Measurements from ENCODE around the gene OR3A3. TPM values are rescaled to one million over a fixed set of nuclear protein-coding genes. Genes with fewer than 3 reads are reported as not detected.
"Not testable (repeated sequence)": the region's sequence is repeated elsewhere in the genome, so short reads cannot be mapped to it uniquely, and the experiment has no call there.

OR3A3 gene
- total RNA-seq (2013; cell fraction: nucleolus; rRNA removed) = not detected in 2 replicates
- total RNA-seq (2014; rRNA removed) (not detected in 2 replicates), total RNA-seq (2014; rRNA removed; fragmentation: Illumina TruSeq; extraction: Trizol) (not detected in 2 replicates), total RNA-seq (2021) (not detected in 2 replicates), polyA plus RNA-seq (2011; rRNA removed) (not detected in 2 replicates), polyA plus RNA-seq (2014; fragmentation: Illumina TruSeq; extraction: Trizol) (0.07 TPM in 1 of 2 replicates, not detected in the other), polyA plus RNA-seq (2014; fragmentation: Nextera tagmentation; extraction: Ambion mirVana) (not detected), polyA plus RNA-seq (2014; rRNA removed) (not detected in 2 replicates), polyA plus RNA-seq (2016; fragmentation: Nextera tagmentation; extraction: Ambion mirVana) (not detected), polyA minus RNA-seq (2011; rRNA and poly(A)+ RNA removed) (not detected in 2 replicates), Bru-seq, nascent RNA (not detected), BruChase-seq, experiment 1, labeled RNA remaining after a 6-hour chase (not detected), BruChase-seq, experiment 2, labeled RNA remaining after a 2-hour chase (not detected)
- not detected for polyA plus RNA-seq (2011; ENCODE audit: low read depth)
- not detected in 2 replicates for polyA plus RNA-seq (2011; cell fraction: cytosol; rRNA removed)
- polyA plus RNA-seq (2011; cell fraction: nucleus; rRNA removed) = not detected in 2 replicates
- polyA plus RNA-seq (2012) = not detected in 2 replicates
- not detected in 2 replicates for polyA minus RNA-seq (2011; cell fraction: cytosol; rRNA and poly(A)+ RNA removed)
- not detected in 2 replicates for polyA minus RNA-seq (2011; cell fraction: nucleus; rRNA and poly(A)+ RNA removed)
- long read RNA-seq, experiment 1 = 0 reads
- long read RNA-seq, experiment 2 = 0 reads

GRCh38 chr17:3411070-3411469, at the start of gene OR3A3:
Gene OR3A3 (plus strand): TSS chr17:3411370.
- no TSS peak for BruUV-seq (replicated peaks)
- Histone ChIP-seq H3K9me3 (replicated peaks; ENCODE audit: control insufficient read depth, insufficient read depth, low read length) (no peaks in the 10 kb centered on the region), H2AFZ (ENCODE audit: control insufficient read depth, low read depth, low read length) (no peak within 1 kb of the TSS), H3K27me3 (replicated peaks in 1 of 2; ENCODE audit: control insufficient read depth in 2 of 2, insufficient read depth in 2 of 2, low read length in 1 of 2) (no peaks in the 10 kb centered on the region), H3K79me2 (ENCODE audit: control insufficient read depth, insufficient read depth, low read length) (no peaks in the 10 kb centered on the region), H3K27ac (ENCODE audit: control insufficient read depth, insufficient read depth) (no peak within 1 kb of the TSS), H3K4me1 (ENCODE audit: control insufficient read depth, insufficient read depth, low read length) (no peaks in the 10 kb centered on the region), H3K4me3 (no peak within 1 kb of the TSS), H3K9ac (ENCODE audit: control insufficient read depth, insufficient read depth, low read length) (no peak within 1 kb of the TSS), H3K36me3 (ENCODE audit: control insufficient read depth in 2 of 2, insufficient read depth in 2 of 2, low read length in 1 of 2) (no peaks in the 10 kb centered on the region), H3K4me2 (ENCODE audit: control insufficient read depth, insufficient read depth) (no peak within 1 kb of the TSS), H4K20me1 (ENCODE audit: control insufficient read depth, insufficient read depth) (no peaks in the 10 kb centered on the region)
- no peak for ATAC-seq
- 22% methylated on average over 3 of the region's 3 CpGs for WGBS (ENCODE audit: insufficient coverage, insufficient replicate concordance, low lambda C conversion rate, missing lambda C conversion rate)
- intact Hi-C loops (cut with micrococcal nuclease; ENCODE audit: unreplicated experiment) = no loop called here
- ChIA-PET POLR2A (no interaction called here), CTCF (no interaction called here), RAD21 (ENCODE audit: unreplicated experiment) (no interaction called here), SMC1A (ENCODE audit: uncharacterized antibody, unreplicated experiment) (no interaction called here)
- DNase-seq (ENCODE audit: low read depth, low spot score) = no peak
- FAIRE-seq = no peak
- in situ Hi-C loops (cut with MboI) = no loop called here
- TF ChIP-seq SREBF2 (IDR thresholded peaks at IDR 0.05; ENCODE audit: low read length) (no peak), NFYA (IDR thresholded peaks at IDR 0.05; ENCODE audit: borderline replicate concordance, low read depth, low read length) (no peak), TCF7 (IDR thresholded peaks at IDR 0.05; ENCODE audit: borderline replicate concordance) (no peak), E2F4 (IDR thresholded peaks at IDR 0.05; ENCODE audit: low read depth, low read length) (no peak), SUZ12 (IDR thresholded peaks at IDR 0.05; ENCODE audit: unreplicated experiment) (no peak), HDAC6 (IDR thresholded peaks at IDR 0.05; ENCODE audit: unreplicated experiment) (no peak), MYC (IDR thresholded peaks at IDR 0.05; ENCODE audit: insufficient read depth, insufficient read length, insufficient replicate concordance, low read length, severe bottlenecking) (no peak)
- TF ChIP-seq, protein P1, sequence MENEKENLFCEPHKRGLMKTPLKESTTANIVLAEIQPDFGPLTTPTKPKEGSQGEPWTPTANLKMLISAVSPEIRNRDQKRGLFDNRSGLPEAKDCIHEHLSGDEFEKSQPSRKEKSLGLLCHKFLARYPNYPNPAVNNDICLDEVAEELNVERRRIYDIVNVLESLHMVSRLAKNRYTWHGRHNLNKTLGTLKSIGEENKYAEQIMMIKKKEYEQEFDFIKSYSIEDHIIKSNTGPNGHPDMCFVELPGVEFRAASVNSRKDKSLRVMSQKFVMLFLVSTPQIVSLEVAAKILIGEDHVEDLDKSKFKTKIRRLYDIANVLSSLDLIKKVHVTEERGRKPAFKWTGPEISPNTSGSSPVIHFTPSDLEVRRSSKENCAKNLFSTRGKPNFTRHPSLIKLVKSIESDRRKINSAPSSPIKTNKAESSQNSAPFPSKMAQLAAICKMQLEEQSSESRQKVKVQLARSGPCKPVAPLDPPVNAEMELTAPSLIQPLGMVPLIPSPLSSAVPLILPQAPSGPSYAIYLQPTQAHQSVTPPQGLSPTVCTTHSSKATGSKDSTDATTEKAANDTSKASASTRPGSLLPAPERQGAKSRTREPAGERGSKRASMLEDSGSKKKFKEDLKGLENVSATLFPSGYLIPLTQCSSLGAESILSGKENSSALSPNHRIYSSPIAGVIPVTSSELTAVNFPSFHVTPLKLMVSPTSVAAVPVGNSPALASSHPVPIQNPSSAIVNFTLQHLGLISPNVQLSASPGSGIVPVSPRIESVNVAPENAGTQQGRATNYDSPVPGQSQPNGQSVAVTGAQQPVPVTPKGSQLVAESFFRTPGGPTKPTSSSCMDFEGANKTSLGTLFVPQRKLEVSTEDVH (IDR thresholded peaks at IDR 0.05; ENCODE audit: low read depth, partially characterized antibody) = no peak

DNA sequence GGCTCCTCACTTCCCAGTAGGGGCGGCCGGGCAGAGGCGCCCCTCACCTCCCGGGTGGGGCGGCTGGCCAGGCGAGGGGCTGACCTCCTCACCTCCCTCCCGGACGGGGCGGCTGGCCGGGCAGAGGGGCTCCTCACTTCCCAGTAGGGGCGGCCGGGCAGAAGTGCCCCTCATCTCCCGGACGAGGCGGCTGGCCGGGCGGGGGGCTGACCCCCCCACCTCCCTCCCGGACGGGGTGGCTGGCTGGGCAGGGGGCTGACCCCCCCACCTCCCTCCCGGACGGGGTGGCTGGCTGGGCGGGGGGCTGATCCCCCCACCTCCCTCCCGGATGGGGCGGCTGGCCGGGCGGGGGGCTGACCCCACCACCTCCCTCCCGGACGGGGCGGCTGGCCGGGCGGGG, 40.0 kb upstream of the OR3A3 start:
- H3K79me2 ChIP-seq (ENCODE audit: control insufficient read depth, insufficient read depth, low read length); H3K36me3 ChIP-seq (ENCODE audit: control insufficient read depth in 2 of 2, insufficient read depth in 2 of 2, low read length in 1 of 2); FAIRE-seq; H3K9me3 ChIP-seq (replicated peaks; ENCODE audit: control insufficient read depth, insufficient read depth, low read length); H3K4me2 ChIP-seq (ENCODE audit: control insufficient read depth, insufficient read depth); in situ Hi-C loops (cut with MboI); H4K20me1 ChIP-seq (ENCODE audit: control insufficient read depth, insufficient read depth); BruUV-seq (replicated peaks); SMC1A ChIA-PET (ENCODE audit: uncharacterized antibody, unreplicated experiment); CTCF ChIA-PET; POLR2A ChIA-PET; intact Hi-C loops (cut with micrococcal nuclease; ENCODE audit: unreplicated experiment); RAD21 ChIA-PET (ENCODE audit: unreplicated experiment); H3K4me1 ChIP-seq (ENCODE audit: control insufficient read depth, insufficient read depth, low read length); DNase-seq (ENCODE audit: low read depth, low spot score); H3K27me3 ChIP-seq (replicated peaks in 1 of 2; ENCODE audit: control insufficient read depth in 2 of 2, insufficient read depth in 2 of 2, low read length in 1 of 2); H3K27ac ChIP-seq (ENCODE audit: control insufficient read depth, insufficient read depth); ATAC-seq; H3K9ac ChIP-seq (ENCODE audit: control insufficient read depth, insufficient read depth, low read length); H3K4me3 ChIP-seq; H2AFZ ChIP-seq (ENCODE audit: control insufficient read depth, low read depth, low read length): not testable (repeated sequence)
- no CpG with 5 or more reads among the region's 31 CpGs for WGBS (ENCODE audit: insufficient coverage, insufficient replicate concordance, low lambda C conversion rate, missing lambda C conversion rate)
